RWPE2 (cell line): ENCODE results near the gene COL26A1.
A peak's percentile ranks its signal among the peaks of the same experiment; 100 is the strongest.

Experiments used
- ATAC-seq: fragments of 200-7000 bp; cut with Tn5 transposase; 3 replicates; pipeline ENCODE4 v1.9.1; 2021; ENCODE audit warnings: low read depth
- DNase-seq: peaks from one replicate; pipeline ENCODE4 v3.0.0-alpha.2; 2020; ENCODE audit warnings: low spot score
- H3K27ac ChIP-seq: fragments of 450-650 bp; 2 replicates; pipeline ENCODE4 v1.5.1; 2017; ENCODE audit warnings: mild to moderate bottlenecking; ENCODE audit not compliant: poor library complexity, severe bottlenecking
- H3K27me3 ChIP-seq: fragments of 250-450 bp; sonication (Bioruptor Pico); 2 replicates; pipeline ENCODE4 v1.5.1; 2021; ENCODE audit warnings: mild to moderate bottlenecking, moderate library complexity; ENCODE audit not compliant: insufficient read depth, poor library complexity, severe bottlenecking
- H3K36me3 ChIP-seq: fragments of 250-450 bp; sonication (Bioruptor Pico); 2 replicates; pipeline ENCODE4 v1.5.1; 2020; ENCODE audit warnings: low read depth, mild to moderate bottlenecking, moderate library complexity
- H3K4me1 ChIP-seq: fragments of 250-450 bp; sonication (Bioruptor Pico); 2 replicates; pipeline ENCODE4 v1.5.1; 2021; ENCODE audit warnings: mild to moderate bottlenecking, moderate library complexity; ENCODE audit not compliant: insufficient read depth, poor library complexity, severe bottlenecking
- H3K4me3 ChIP-seq: fragments of 250-450 bp; sonication (Bioruptor Pico); 2 replicates; pipeline ENCODE4 v1.5.1; 2021; ENCODE audit warnings: mild to moderate bottlenecking, moderate library complexity; ENCODE audit not compliant: severe bottlenecking
- H3K9me3 ChIP-seq: fragments of 250-450 bp; sonication (Bioruptor Pico); 2 replicates; pipeline ENCODE4 v1.5.1; 2021; ENCODE audit warnings: mild to moderate bottlenecking, moderate library complexity; ENCODE audit not compliant: severe bottlenecking
- CTCF ChIP-seq: fragments of 450-650 bp; IDR thresholded peaks from one replicate; pipeline ENCODE4 v1.5.1; 2017; ENCODE audit warnings: mild to moderate bottlenecking, moderate library complexity; ENCODE audit not compliant: poor library complexity, severe bottlenecking

The COL26A1 gene

GRCh38 chr7:101582971-101583370 is 220.3 kb downstream of the COL26A1 start:
- peak; percentile 13 for DNase-seq
- Histone ChIP-seq H3K36me3 (no peaks in the 10 kb centered on the region), H3K27ac (no peak overlapping the region), H3K9me3 (no peaks in the 10 kb centered on the region), H3K27me3 (no peaks in the 10 kb centered on the region), H3K4me1 (no peaks in the 10 kb centered on the region), H3K4me3 (no peak overlapping the region)
- no peak for ATAC-seq
- TF ChIP-seq CTCF = no peak

- DNase-seq (peak; percentile 27), ATAC-seq (no peak)
- Histone ChIP-seq H3K4me1 (no peaks in the 10 kb centered on the region), H3K9me3 (no peaks in the 10 kb centered on the region), H3K27me3 (no peaks in the 10 kb centered on the region), H3K36me3 (no peaks in the 10 kb centered on the region), H3K27ac (no peak overlapping the region), H3K4me3 (no peak overlapping the region)
- no peak for TF ChIP-seq CTCF
Observed at GRCh38 chr7:101586078-101586905, 223.6 kb downstream of the COL26A1 start.

GRCh38 chr7:101586906-101587677 is 224.4 kb downstream of the COL26A1 start:
- Histone ChIP-seq H3K36me3 (no peaks in the 10 kb centered on the region), H3K4me1 (no peaks in the 10 kb centered on the region), H3K4me3 (no peak overlapping the region), H3K27ac (no peak overlapping the region), H3K27me3 (no peaks in the 10 kb centered on the region), H3K9me3 (no peaks in the 10 kb centered on the region)
- no peak for ATAC-seq
- peak; percentile 19 for DNase-seq
- no peak for TF ChIP-seq CTCF

GRCh38 chr7:101588131-101588935 is 225.7 kb downstream of the COL26A1 start:
- no peaks in the 10 kb centered on the region for H3K27me3 ChIP-seq
- DNase-seq (peak; percentile 36), ATAC-seq (no peak)
- H3K9me3 ChIP-seq = no peaks in the 10 kb centered on the region
- no peak overlapping the region for H3K27ac ChIP-seq
- no peaks in the 10 kb centered on the region for H3K36me3 ChIP-seq
- no peak overlapping the region for H3K4me3 ChIP-seq
- TF ChIP-seq CTCF = no peak
- H3K4me1 ChIP-seq = no peaks in the 10 kb centered on the region
